ENCODE results near the gene ENO4.

DNA sequence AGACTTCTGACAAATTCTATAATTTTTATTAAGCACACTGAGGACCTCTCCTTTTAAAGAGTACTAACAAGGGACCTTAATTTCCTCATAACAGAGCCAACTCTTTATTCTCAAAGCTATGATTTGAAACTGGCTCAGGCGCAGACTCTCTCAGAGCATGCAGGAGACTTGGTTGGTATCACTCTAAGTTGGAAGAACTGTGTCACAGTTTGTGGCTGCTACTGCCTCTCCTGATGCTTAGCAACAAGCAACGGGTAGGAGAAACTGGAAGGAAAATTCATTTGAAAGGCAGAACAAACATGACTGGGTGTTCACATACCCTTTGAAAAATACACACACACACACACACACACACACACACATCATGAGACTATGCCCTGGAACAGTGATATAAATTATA is 33.3 kb downstream of the ENO4 start:
- no peak for TF ChIP-seq YY1 (IDR thresholded peaks at IDR 0.05; ENCODE audit: borderline replicate concordance in 1 of 3, control insufficient read depth in 1 of 3, extremely low read depth in 1 of 3, insufficient read depth in 3 of 3, insufficient read length in 1 of 3, insufficient replicate concordance in 2 of 3, low read depth in 1 of 3, low read length in 2 of 3)
- TF ChIP-seq JUND (IDR thresholded peaks at IDR 0.05; ENCODE audit: borderline replicate concordance, low read depth, low read length): no peak
- no peak for TF ChIP-seq JUND (tag; IDR thresholded peaks at IDR 0.05; ENCODE audit: borderline replicate concordance, low read depth, low read length)
- TF ChIP-seq ETV5 (CRISPR knock-in tag; IDR thresholded peaks at IDR 0.05; ENCODE audit: low read depth): no peak
- no peak for TF ChIP-seq EP300 (IDR thresholded peaks at IDR 0.05; ENCODE audit: low read length)
- TF ChIP-seq, protein P1, sequence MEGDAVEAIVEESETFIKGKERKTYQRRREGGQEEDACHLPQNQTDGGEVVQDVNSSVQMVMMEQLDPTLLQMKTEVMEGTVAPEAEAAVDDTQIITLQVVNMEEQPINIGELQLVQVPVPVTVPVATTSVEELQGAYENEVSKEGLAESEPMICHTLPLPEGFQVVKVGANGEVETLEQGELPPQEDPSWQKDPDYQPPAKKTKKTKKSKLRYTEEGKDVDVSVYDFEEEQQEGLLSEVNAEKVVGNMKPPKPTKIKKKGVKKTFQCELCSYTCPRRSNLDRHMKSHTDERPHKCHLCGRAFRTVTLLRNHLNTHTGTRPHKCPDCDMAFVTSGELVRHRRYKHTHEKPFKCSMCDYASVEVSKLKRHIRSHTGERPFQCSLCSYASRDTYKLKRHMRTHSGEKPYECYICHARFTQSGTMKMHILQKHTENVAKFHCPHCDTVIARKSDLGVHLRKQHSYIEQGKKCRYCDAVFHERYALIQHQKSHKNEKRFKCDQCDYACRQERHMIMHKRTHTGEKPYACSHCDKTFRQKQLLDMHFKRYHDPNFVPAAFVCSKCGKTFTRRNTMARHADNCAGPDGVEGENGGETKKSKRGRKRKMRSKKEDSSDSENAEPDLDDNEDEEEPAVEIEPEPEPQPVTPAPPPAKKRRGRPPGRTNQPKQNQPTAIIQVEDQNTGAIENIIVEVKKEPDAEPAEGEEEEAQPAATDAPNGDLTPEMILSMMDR (IDR thresholded peaks at IDR 0.05 in 2 of 3, conservative IDR thresholded peaks at IDR 0.05 in 1 of 3; ENCODE audit: insufficient read depth in 2 of 3, low read depth in 1 of 3, low read length in 3 of 3): no peak
- no peak for TF ChIP-seq SIN3A (IDR thresholded peaks at IDR 0.05; ENCODE audit: borderline replicate concordance in 2 of 2, control insufficient read depth in 1 of 2, low read depth in 2 of 2, low read length in 2 of 2)
- TF ChIP-seq, protein P2, sequence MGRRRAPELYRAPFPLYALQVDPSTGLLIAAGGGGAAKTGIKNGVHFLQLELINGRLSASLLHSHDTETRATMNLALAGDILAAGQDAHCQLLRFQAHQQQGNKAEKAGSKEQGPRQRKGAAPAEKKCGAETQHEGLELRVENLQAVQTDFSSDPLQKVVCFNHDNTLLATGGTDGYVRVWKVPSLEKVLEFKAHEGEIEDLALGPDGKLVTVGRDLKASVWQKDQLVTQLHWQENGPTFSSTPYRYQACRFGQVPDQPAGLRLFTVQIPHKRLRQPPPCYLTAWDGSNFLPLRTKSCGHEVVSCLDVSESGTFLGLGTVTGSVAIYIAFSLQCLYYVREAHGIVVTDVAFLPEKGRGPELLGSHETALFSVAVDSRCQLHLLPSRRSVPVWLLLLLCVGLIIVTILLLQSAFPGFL (CRISPR knock-in tag; IDR thresholded peaks at IDR 0.05): no peak
- TF ChIP-seq MEF2A (IDR thresholded peaks at IDR 0.05; ENCODE audit: control insufficient read depth, low read depth, low read length): no peak
- TF ChIP-seq, protein P3, sequence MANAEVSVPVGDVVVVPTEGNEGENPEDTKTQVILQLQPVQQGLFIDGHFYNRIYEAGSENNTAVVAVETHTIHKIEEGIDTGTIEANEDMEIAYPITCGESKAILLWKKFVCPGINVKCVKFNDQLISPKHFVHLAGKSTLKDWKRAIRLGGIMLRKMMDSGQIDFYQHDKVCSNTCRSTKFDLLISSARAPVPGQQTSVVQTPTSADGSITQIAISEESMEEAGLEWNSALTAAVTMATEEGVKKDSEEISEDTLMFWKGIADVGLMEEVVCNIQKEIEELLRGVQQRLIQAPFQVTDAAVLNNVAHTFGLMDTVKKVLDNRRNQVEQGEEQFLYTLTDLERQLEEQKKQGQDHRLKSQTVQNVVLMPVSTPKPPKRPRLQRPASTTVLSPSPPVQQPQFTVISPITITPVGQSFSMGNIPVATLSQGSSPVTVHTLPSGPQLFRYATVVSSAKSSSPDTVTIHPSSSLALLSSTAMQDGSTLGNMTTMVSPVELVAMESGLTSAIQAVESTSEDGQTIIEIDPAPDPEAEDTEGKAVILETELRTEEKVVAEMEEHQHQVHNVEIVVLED (CRISPR knock-in tag; IDR thresholded peaks at IDR 0.05): no peak
- no peak for TF ChIP-seq ATF7 (IDR thresholded peaks at IDR 0.05)
- TF ChIP-seq EHMT2 (IDR thresholded peaks at IDR 0.05): no peak
- TF ChIP-seq, protein P4, sequence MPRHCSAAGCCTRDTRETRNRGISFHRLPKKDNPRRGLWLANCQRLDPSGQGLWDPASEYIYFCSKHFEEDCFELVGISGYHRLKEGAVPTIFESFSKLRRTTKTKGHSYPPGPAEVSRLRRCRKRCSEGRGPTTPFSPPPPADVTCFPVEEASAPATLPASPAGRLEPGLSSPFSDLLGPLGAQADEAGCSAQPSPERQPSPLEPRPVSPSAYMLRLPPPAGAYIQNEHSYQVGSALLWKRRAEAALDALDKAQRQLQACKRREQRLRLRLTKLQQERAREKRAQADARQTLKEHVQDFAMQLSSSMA (CRISPR knock-in tag; IDR thresholded peaks at IDR 0.05): no peak
- TF ChIP-seq MAX (CRISPR knock-in tag; IDR thresholded peaks at IDR 0.05): no peak
